Measurements from ENCODE around the gene LAIR2. TPM values are rescaled to one million over a fixed set of nuclear protein-coding genes. Genes with fewer than 3 reads are reported as not detected.

The LAIR2 gene
- total and polyA plus RNA-seq, 2 of the 13 experiments (the other 11 are each of a cell fraction or from before 2014, with no cell fraction given), result 1.3 to 1.9 TPM

DNA sequence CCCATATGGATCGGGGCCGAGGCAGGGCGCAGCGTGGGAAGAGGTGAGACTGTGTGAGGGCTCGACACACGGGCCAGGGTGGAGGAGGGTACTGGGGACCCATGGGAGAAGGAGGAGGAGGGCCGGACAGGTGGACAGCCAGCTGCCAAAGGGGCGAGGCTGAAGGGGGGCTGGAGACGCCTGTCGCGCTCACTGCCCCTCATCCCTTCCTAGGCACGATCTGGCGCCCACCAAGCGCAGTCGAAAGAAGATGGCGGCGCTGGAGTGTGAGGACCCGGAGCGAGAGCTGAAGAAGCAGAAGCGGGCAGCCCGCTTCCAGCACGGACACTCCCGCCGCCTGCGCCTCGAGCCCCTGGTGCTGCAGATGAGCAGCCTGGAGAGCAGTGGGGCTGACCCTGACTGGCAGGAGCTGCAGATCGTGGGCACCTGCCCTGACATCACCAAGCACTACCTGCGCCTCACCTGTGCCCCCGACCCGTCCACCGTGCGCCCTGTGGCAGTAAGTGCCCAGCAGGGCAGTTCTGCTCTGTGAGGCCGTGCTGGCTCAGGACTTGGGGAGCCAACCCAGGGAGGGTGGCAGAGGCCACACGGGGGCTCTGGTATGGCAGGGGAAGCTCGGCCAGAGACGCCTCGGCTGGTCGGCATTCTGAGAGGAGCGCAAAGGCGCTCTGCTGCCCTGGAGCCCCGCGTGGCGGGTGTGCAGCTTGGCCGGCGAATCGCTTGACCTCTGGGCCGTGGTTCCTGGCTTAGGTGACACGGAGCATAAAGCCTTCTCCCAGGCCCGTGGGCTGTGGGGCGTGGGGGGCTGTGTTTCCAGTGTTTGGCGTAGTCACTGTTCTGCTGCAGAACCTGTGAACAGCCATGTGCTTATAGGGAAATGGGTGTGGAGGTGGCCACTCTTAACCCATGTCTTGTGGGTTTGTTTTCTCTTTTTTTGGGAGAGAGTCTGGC lies 45.9 kb upstream of the LAIR2 start:
- CTCF ChIA-PET (ENCODE audit: low intra/inter-chr PET ratio, low total read pairs), result no interaction called here

DNA sequence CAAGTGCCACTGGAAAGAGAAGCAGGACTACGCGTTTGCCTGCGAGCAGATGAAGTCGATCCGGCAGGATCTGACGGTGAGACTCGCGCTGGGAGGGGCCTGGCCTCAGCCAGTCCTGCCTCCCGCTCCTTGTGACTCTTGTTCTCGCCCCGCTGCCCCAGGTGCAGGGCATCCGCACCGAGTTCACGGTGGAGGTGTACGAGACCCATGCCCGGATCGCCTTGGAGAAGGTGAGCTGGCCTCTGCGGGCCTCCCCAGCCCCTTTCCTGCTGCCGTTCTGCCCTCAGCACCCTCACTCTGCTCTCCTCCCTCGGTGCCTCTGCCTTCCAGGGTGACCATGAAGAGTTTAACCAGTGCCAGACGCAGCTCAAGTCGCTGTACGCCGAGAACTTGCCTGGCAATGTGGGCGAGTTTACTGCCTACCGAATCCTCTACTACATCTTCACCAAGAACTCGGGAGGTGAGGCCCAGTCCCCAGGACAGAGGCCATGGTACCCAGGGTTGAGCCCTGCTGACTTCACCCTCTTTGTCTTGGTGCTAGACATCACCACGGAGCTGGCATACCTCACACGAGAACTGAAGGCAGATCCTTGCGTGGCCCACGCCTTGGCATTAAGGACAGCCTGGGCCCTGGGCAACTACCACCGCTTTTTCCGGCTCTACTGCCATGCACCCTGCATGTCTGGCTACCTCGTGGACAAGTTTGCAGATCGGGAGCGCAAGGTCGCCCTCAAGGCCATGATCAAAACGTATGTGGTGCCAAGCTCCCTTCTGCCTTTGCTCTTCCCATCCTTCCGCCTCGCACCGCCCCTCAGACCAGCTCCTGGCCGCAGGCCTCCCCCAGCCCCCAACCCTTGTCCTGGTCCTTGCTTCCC lies 44.6 kb upstream of the LAIR2 start:
- in situ Hi-C loops (cut with HindIII; ENCODE audit: extremely low pct_ligation_motif_present, low pct_unique_long_range_greater_than_20kb), result no loop called here
- H3K4me3 ChIP-seq (replicated peaks in 1 of 3; ENCODE audit: insufficient read depth in 1 of 3, low read depth in 2 of 3, low read length in 3 of 3), result no peak overlapping the region
- ATAC-seq, result no peak
- TF ChIP-seq ZNF841 (CRISPR knock-in tag; IDR thresholded peaks at IDR 0.05; ENCODE audit: borderline replicate concordance) (no peak), RBFOX2 (IDR thresholded peaks at IDR 0.05; ENCODE audit: low read depth, low read length) (peak; percentile 57; the same call in 1 of the 2 replicates), PPARG (CRISPR knock-in tag; conservative IDR thresholded peaks at IDR 0.05) (no peak)
- TF ChIP-seq, protein P1, sequence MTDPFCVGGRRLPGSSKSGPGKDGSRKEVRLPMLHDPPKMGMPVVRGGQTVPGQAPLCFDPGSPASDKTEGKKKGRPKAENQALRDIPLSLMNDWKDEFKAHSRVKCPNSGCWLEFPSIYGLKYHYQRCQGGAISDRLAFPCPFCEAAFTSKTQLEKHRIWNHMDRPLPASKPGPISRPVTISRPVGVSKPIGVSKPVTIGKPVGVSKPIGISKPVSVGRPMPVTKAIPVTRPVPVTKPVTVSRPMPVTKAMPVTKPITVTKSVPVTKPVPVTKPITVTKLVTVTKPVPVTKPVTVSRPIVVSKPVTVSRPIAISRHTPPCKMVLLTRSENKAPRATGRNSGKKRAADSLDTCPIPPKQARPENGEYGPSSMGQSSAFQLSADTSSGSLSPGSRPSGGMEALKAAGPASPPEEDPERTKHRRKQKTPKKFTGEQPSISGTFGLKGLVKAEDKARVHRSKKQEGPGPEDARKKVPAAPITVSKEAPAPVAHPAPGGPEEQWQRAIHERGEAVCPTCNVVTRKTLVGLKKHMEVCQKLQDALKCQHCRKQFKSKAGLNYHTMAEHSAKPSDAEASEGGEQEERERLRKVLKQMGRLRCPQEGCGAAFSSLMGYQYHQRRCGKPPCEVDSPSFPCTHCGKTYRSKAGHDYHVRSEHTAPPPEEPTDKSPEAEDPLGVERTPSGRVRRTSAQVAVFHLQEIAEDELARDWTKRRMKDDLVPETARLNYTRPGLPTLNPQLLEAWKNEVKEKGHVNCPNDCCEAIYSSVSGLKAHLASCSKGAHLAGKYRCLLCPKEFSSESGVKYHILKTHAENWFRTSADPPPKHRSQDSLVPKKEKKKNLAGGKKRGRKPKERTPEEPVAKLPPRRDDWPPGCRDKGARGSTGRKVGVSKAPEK (CRISPR knock-in tag; IDR thresholded peaks at IDR 0.05; ENCODE audit: borderline replicate concordance), result no peak
- peaks cover 44 to 76% of the 10 kb centered on the region in 2 experiments for H3K36me3 ChIP-seq (replicated peaks in 1 of 2; ENCODE audit: control insufficient read depth in 1 of 2, insufficient read depth in 2 of 2, low read length in 2 of 2)
- TSS peak; percentile 12 for BruUV-seq (replicated peaks)
- 98% methylated on average over 40 of the region's 42 CpGs for WGBS (ENCODE audit: low lambda C conversion rate)
- H2AFZ ChIP-seq (ENCODE audit: low read length), result no peak overlapping the region
- H3K27ac ChIP-seq (ENCODE audit: extremely low read length, insufficient read depth, low read length), result no peak overlapping the region
- peaks cover 10% of the 10 kb centered on the region; the same call in 1 of the 2 replicates for H4K20me1 ChIP-seq (ENCODE audit: insufficient read depth, low read length)
- H3K27me3 ChIP-seq (ENCODE audit: control insufficient read depth in 1 of 2, insufficient read depth in 2 of 2, low read length in 2 of 2), result no peaks in the 10 kb centered on the region; a peak in 1 of 5 replicates
- H3K9me3 ChIP-seq (ENCODE audit: low read length), result no peaks in the 10 kb centered on the region
- peaks cover 19% of the 10 kb centered on the region for H3K4me1 ChIP-seq (ENCODE audit: insufficient read depth, low read length)
- no peak overlapping the region for H3K9ac ChIP-seq (ENCODE audit: insufficient read depth, low read depth, low read length)
- intact Hi-C loops (cut with micrococcal nuclease; ENCODE audit: unreplicated experiment), result no loop called here
- no peak for FAIRE-seq
- ChIA-PET CTCF (ENCODE audit: low intra/inter-chr PET ratio, low total read pairs) (no interaction called here), POLR2A (interaction anchor here (1.4 to 3.5 kb wide), 2 partner anchors 10 to 321 kb away, joined by 3 to 18 read pairs; partner anchors contain the start of gene LENG8)
- no peak for DNase-seq (ENCODE audit: low spot score)
- H3K4me2 ChIP-seq (ENCODE audit: low read depth, low read length), result no peak overlapping the region
- peaks cover 12% of the 10 kb centered on the region for H3K79me2 ChIP-seq (ENCODE audit: insufficient read depth, low read length)

More for the DNA sequence above, 45.9 kb upstream of the LAIR2 start:
- Histone ChIP-seq H3K79me2 (ENCODE audit: insufficient read depth, low read length) (peaks cover 12% of the 10 kb centered on the region), H2AFZ (ENCODE audit: low read length) (no peak overlapping the region), H3K9me3 (ENCODE audit: low read length) (no peaks in the 10 kb centered on the region), H3K36me3 (replicated peaks in 1 of 2; ENCODE audit: control insufficient read depth in 1 of 2, insufficient read depth in 2 of 2, low read length in 2 of 2) (peaks cover 52 to 89% of the 10 kb centered on the region in 2 experiments), H3K4me3 (replicated peaks in 1 of 3; ENCODE audit: insufficient read depth in 1 of 3, low read depth in 2 of 3, low read length in 3 of 3) (no peak overlapping the region), H4K20me1 (ENCODE audit: insufficient read depth, low read length) (peaks cover 18% of the 10 kb centered on the region; the same call in 1 of the 2 replicates), H3K4me1 (ENCODE audit: insufficient read depth, low read length) (peaks cover 7% of the 10 kb centered on the region), H3K9ac (ENCODE audit: insufficient read depth, low read depth, low read length) (no peak overlapping the region), H3K27me3 (ENCODE audit: control insufficient read depth in 1 of 2, insufficient read depth in 2 of 2, low read length in 2 of 2) (no peaks in the 10 kb centered on the region; a peak in 1 of 5 replicates), H3K4me2 (ENCODE audit: low read depth, low read length) (no peak overlapping the region), H3K27ac (ENCODE audit: extremely low read length, insufficient read depth, low read length) (no peak overlapping the region)
- intact Hi-C loops (cut with micrococcal nuclease; ENCODE audit: unreplicated experiment) (no loop called here), in situ Hi-C loops (cut with HindIII; ENCODE audit: extremely low pct_ligation_motif_present, low pct_unique_long_range_greater_than_20kb) (no loop called here)
- DNase-seq (ENCODE audit: low spot score), result no peak
- ATAC-seq, result no peak; the same call in 2 of the 3 replicates
- FAIRE-seq, result no peak
- no TSS peak for BruUV-seq (replicated peaks)
- TF ChIP-seq AGO2 (optimal IDR thresholded peaks at IDR 0.05; ENCODE audit: low read depth, low read length) (peak; percentile 43), PCBP1 (IDR thresholded peaks at IDR 0.05; ENCODE audit: borderline replicate concordance, low read depth, low read length) (0 out of 2 replicates have a peak, but pooled peaks have one; percentile 22), RBFOX2 (IDR thresholded peaks at IDR 0.05; ENCODE audit: low read depth, low read length) (peak; percentile 52)
- TF ChIP-seq, protein P2, sequence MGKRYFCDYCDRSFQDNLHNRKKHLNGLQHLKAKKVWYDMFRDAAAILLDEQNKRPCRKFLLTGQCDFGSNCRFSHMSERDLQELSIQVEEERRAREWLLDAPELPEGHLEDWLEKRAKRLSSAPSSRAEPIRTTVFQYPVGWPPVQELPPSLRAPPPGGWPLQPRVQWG (CRISPR knock-in tag; IDR thresholded peaks at IDR 0.05; ENCODE audit: borderline replicate concordance, low read depth), result no peak
- WGBS (ENCODE audit: low lambda C conversion rate), result 94% methylated on average over 26 of the region's 51 CpGs
- POLR2A ChIA-PET, result no interaction called here
